Panc1 (cell line): Measurements from ENCODE around the gene ANP32E. TPM values are rescaled to one million over a fixed set of nuclear protein-coding genes. Genes with fewer than 3 reads are reported as not detected.

Experiments
- ATAC-seq: fragments of 200-7000 bp; cut with Tn5 transposase; 2 replicates; pipeline ENCODE4 v1.9.1; 2020; ENCODE audit warnings: mild to moderate bottlenecking, moderate library complexity
- BruUV-seq: library from RNA; stranded (reverse); fragments of 400-500 nt; replicated peaks from 2 replicates; lab custom pipeline; 2021; lab: Mats Ljungman, UMichigan
- CTCF ChIA-PET: fragments of 300-600 bp; sonication (Branson Sonifier 250); formaldehyde crosslinking; loops from one replicate; lab custom pipeline; 2022; ENCODE audit warnings: antibody characterized with exemption; lab: Charles Lee
- POLR2A ChIA-PET: fragments of 300-600 bp; sonication (Branson Sonifier 250); formaldehyde crosslinking; loops from one replicate; lab custom pipeline; 2022; ENCODE audit warnings: antibody characterized with exemption; lab: Charles Lee
- DNase-seq: peaks from one replicate; pipeline ENCODE4 v3.0.0-alpha.2; 2010; ENCODE audit warnings: low read depth, low spot score
- H3K27ac ChIP-seq: 2 replicates; pipeline ENCODE4 v1.5.1; 2011; ENCODE audit warnings: mild to moderate bottlenecking, low read length, inconsistent platforms
- H3K27me3 ChIP-seq: fragments of 200-500 bp; sonication (Bioruptor generic); 2 replicates; pipeline ENCODE4 v1.6.0; 2014; ENCODE audit warnings: low read length, inconsistent platforms; ENCODE audit not compliant: control insufficient read depth, insufficient read depth
- H3K36me3 ChIP-seq: fragments of 200-500 bp; sonication (Bioruptor generic); 2 replicates; pipeline ENCODE4 v1.5.1; 2014; ENCODE audit warnings: inconsistent platforms, mild to moderate bottlenecking, low read length, moderate library complexity; ENCODE audit not compliant: control insufficient read depth, insufficient read depth
- H3K4me1 ChIP-seq: 2 replicates; pipeline ENCODE4 v1.5.1; 2011; ENCODE audit warnings: inconsistent platforms, mild to moderate bottlenecking, low read length, moderate library complexity; ENCODE audit not compliant: control insufficient read depth, insufficient read depth
- H3K4me3 ChIP-seq, 2 experiments: 2 replicates each; pipeline ENCODE4 v1.5.1; 2011 to 2012; ENCODE audit warnings: low read depth in 2 of 2, low read length in 2 of 2, mild to moderate bottlenecking in 2 of 2, inconsistent platforms in 1 of 2, moderate library complexity in 1 of 2
- H3K9me3 ChIP-seq: fragments of 200-500 bp; sonication (Bioruptor generic); 2 replicates; pipeline ENCODE4 v1.5.1; 2014; ENCODE audit warnings: low read depth, mild to moderate bottlenecking, inconsistent platforms, low read length, moderate library complexity; ENCODE audit not compliant: control insufficient read depth, insufficient read depth
- CTCF ChIP-seq: fragments of 450-650 bp; IDR thresholded peaks from 2 replicates; pipeline ENCODE4 v1.5.1; 2017; ENCODE audit warnings: mild to moderate bottlenecking
- POLR2AphosphoS5 ChIP-seq: IDR thresholded peaks from 2 replicates; pipeline ENCODE4 v1.6.1; 2012; ENCODE audit warnings: mild to moderate bottlenecking, low read depth, low read length, moderate library complexity
- REST ChIP-seq, 2 experiments: IDR thresholded peaks; 2 replicates each; pipeline ENCODE4 v1.6.1; 2011 to 2012; ENCODE audit warnings: low read depth in 2 of 2, control low read depth in 1 of 2, low read length in 1 of 2, mild to moderate bottlenecking in 1 of 2, moderate library complexity in 1 of 2; ENCODE audit not compliant: insufficient read depth in 1 of 2
- SIN3A ChIP-seq: IDR thresholded peaks from 2 replicates; pipeline ENCODE4 v1.6.1; 2012; ENCODE audit warnings: low read depth, mild to moderate bottlenecking, low read length, moderate library complexity, borderline replicate concordance; ENCODE audit not compliant: insufficient read depth
- TCF7L2 ChIP-seq: IDR thresholded peaks from 2 replicates; pipeline ENCODE4 v1.6.1; 2011; ENCODE audit warnings: mild to moderate bottlenecking, low read depth, low read length, inconsistent platforms
- in situ Hi-C: cut with HindIII; loops from 2 replicates; pipeline ENCODE4 v1.10.0; 2016; ENCODE audit warnings: low sequenced_read_pairs, low pct_unique_long_range_greater_than_20kb
- intact Hi-C: fragments of 100-400 bp; cut with micrococcal nuclease; formaldehyde crosslinking; loops from one replicate; pipeline ENCODE4 v1.10.0; 2022; ENCODE audit not compliant: unreplicated experiment
- total RNA-seq: library from RNA; stranded (reverse); gene quantifications from one replicate; pipeline ENCODE4 v1.2.1, GENCODE V29; 2021; ENCODE audit not compliant: unreplicated experiment

Gene ANP32E
- total RNA-seq, 1 experiment from 2014 or later: 66.2 TPM

GRCh38 chr1:150207281-150207971 is 28.5 kb downstream of the ANP32E start:
- POLR2A ChIA-PET: interaction anchor here (0.5 kb wide), 1 partner anchor 1641 kb away, joined by 3 read pairs; no protein-coding TSS in a partner anchor
- no peak for DNase-seq
- CTCF ChIA-PET: interaction anchor here (0.6 kb wide), 1 partner anchor 39 kb away, joined by 4 read pairs; no protein-coding TSS in a partner anchor

GRCh38 chr1:150196417-150196816 is 39.5 kb downstream of the ANP32E start:
- ChIA-PET CTCF (interaction anchor here (0.6 kb wide), 1 partner anchor 30 kb away, joined by 3 read pairs; no protein-coding TSS in a partner anchor), POLR2A (interaction anchor here (0.6 kb wide), 1 partner anchor 559 kb away, joined by 5 read pairs; no protein-coding TSS in a partner anchor)
- BruUV-seq: no TSS peak
- Histone ChIP-seq H3K4me1 (0 out of 2 replicates have a peak, but pooled peaks cover 3% of the 10 kb centered on the region), H3K27me3 (no peaks in the 10 kb centered on the region), H3K9me3 (no peaks in the 10 kb centered on the region), H3K36me3 (no peaks in the 10 kb centered on the region), H3K4me3 (no peak overlapping the region), H3K27ac (no peak overlapping the region)
- no peak for DNase-seq
- in situ Hi-C loops: no loop called here
- no peak for ATAC-seq
- intact Hi-C loops: no loop called here
- TF ChIP-seq CTCF (no peak), TCF7L2 (no peak), REST (IDR thresholded peaks at IDR 0.05; ENCODE audit: insufficient read depth in 1 of 2, low read depth in 2 of 2, low read length in 1 of 2) (no peak), POLR2AphosphoS5 (no peak)

More at GRCh38 chr1:150207281-150207971, 28.5 kb downstream of the ANP32E start:
- no peak for ATAC-seq
- Histone ChIP-seq H3K4me3 (no peak overlapping the region), H3K4me1 (no peaks in the 10 kb centered on the region), H3K9me3 (no peaks in the 10 kb centered on the region), H3K27ac (no peak overlapping the region), H3K36me3 (no peaks in the 10 kb centered on the region), H3K27me3 (no peaks in the 10 kb centered on the region)
- TF ChIP-seq SIN3A (no peak), POLR2AphosphoS5 (no peak), CTCF (no peak), REST (IDR thresholded peaks at IDR 0.05; ENCODE audit: insufficient read depth in 1 of 2, low read depth in 2 of 2, low read length in 1 of 2) (no peak), TCF7L2 (no peak)
- intact Hi-C loops: no loop called here
- in situ Hi-C loops: no loop called here
- no TSS peak for BruUV-seq
